ENCODE measurements around the gene AKR1B1. TPM values are rescaled to one million over a fixed set of nuclear protein-coding genes. Genes with fewer than 3 reads are reported as not detected.

Gene AKR1B1
- total RNA-seq, 3 donors from 2014 or later (not counting 1 experiment from before 2014, with no cell fraction given) = 68.4 to 106 (median 85.1) TPM

GRCh38 chr7:134435161-134435920 lies 23.6 kb downstream of the AKR1B1 start:
- peaks cover 3% of the 10 kb centered on the region for H3K36me3 ChIP-seq (ENCODE audit: control insufficient read depth, insufficient read depth, low read length)
- H3K27ac ChIP-seq (ENCODE audit: low read length) = no peak overlapping the region
- DNase-seq = no peak
- TF ChIP-seq CTCF (IDR thresholded peaks at IDR 0.05) = no peak
- Mint-ChIP-seq H3K4me1 (peaks cover 16% of the 10 kb centered on the region in 2 donors), H3K9me3 (peaks cover 2% of the 10 kb centered on the region in 2 donors), H3K4me3 (no peak overlapping the region), H3K27me3 (ENCODE audit: low read depth in 2 of 2) (no peaks in the 10 kb centered on the region), H3K36me3 (no peaks in the 10 kb centered on the region), H3K27ac (no peak overlapping the region)
- no peak for ATAC-seq
- 96% methylated on average over 11 of the region's 12 CpGs for WGBS (ENCODE audit: insufficient coverage)
- no peak overlapping the region for H3K4me3 ChIP-seq (ENCODE audit: low read length)
- intact Hi-C loops (cut with micrococcal nuclease) = no loop called here
- H3K4me1 ChIP-seq (ENCODE audit: control insufficient read depth, insufficient read depth, low read length) = peaks cover 14% of the 10 kb centered on the region
- no peaks in the 10 kb centered on the region for H3K27me3 ChIP-seq (ENCODE audit: control insufficient read depth, insufficient read depth, low read length)
- H3K9me3 ChIP-seq (ENCODE audit: control insufficient read depth, insufficient read depth, low read length) = no peaks in the 10 kb centered on the region

- Histone ChIP-seq H3K4me1 (ENCODE audit: control insufficient read depth, insufficient read depth, low read length) (peaks cover 14% of the 10 kb centered on the region), H3K9me3 (ENCODE audit: control insufficient read depth, insufficient read depth, low read length) (no peaks in the 10 kb centered on the region), H3K27ac (ENCODE audit: low read length) (no peak overlapping the region), H3K36me3 (ENCODE audit: control insufficient read depth, insufficient read depth, low read length) (no peaks in the 10 kb centered on the region), H3K27me3 (ENCODE audit: control insufficient read depth, insufficient read depth, low read length) (no peaks in the 10 kb centered on the region), H3K4me3 (ENCODE audit: low read length) (no peak overlapping the region)
- peaks cover 16% of the 10 kb centered on the region in 2 donors for H3K4me1 Mint-ChIP-seq
- TF ChIP-seq CTCF (IDR thresholded peaks at IDR 0.05) = no peak
- 93% methylated on average over 5 of the region's 5 CpGs for WGBS (ENCODE audit: insufficient coverage)
- intact Hi-C loops (cut with micrococcal nuclease) = no loop called here
- H3K4me3 Mint-ChIP-seq = no peak overlapping the region
- no peak for ATAC-seq
- no peak overlapping the region for H3K27ac Mint-ChIP-seq
- no peak for DNase-seq
- H3K9me3 Mint-ChIP-seq = peaks cover 2% of the 10 kb centered on the region in 2 donors
- no peaks in the 10 kb centered on the region for H3K27me3 Mint-ChIP-seq (ENCODE audit: low read depth in 2 of 2)
- no peaks in the 10 kb centered on the region for H3K36me3 Mint-ChIP-seq
Measured at GRCh38 chr7:134434701-134435100, 24.2 kb downstream of the AKR1B1 start.

- H3K27ac ChIP-seq (ENCODE audit: low read length) = no peak overlapping the region
Measured at GRCh38 chr7:134433430-134433829, 25.5 kb downstream of the AKR1B1 start.

More at GRCh38 chr7:134433430-134433829, 25.5 kb downstream of the AKR1B1 start:
- DNase-seq = no peak
- peak overlapping the region; percentile 89 to 97 for H3K27ac Mint-ChIP-seq
- H3K4me1 Mint-ChIP-seq = peaks cover 16% of the 10 kb centered on the region in 2 donors
- no peaks in the 10 kb centered on the region for H3K36me3 Mint-ChIP-seq
- no peaks in the 10 kb centered on the region for H3K27me3 Mint-ChIP-seq (ENCODE audit: low read depth in 2 of 2)
- Histone ChIP-seq H3K27me3 (ENCODE audit: control insufficient read depth, insufficient read depth, low read length) (no peaks in the 10 kb centered on the region), H3K9me3 (ENCODE audit: control insufficient read depth, insufficient read depth, low read length) (no peaks in the 10 kb centered on the region), H3K36me3 (ENCODE audit: control insufficient read depth, insufficient read depth, low read length) (no peaks in the 10 kb centered on the region), H3K4me3 (ENCODE audit: low read length) (no peak overlapping the region), H3K4me1 (ENCODE audit: control insufficient read depth, insufficient read depth, low read length) (peaks cover 14% of the 10 kb centered on the region)
- TF ChIP-seq CTCF (IDR thresholded peaks at IDR 0.05) = no peak
- ATAC-seq = no peak
- 72% methylated on average over 3 of the region's 4 CpGs for WGBS (ENCODE audit: insufficient coverage)
- intact Hi-C loops (cut with micrococcal nuclease) = no loop called here
- peak overlapping the region; percentile 25 for H3K4me3 Mint-ChIP-seq
- H3K9me3 Mint-ChIP-seq = no peaks in the 10 kb centered on the region

All from natural killer cell (primary cell).